Naive thymus-derived CD8-positive, alpha-beta T cell (primary cell): ENCODE results near the gene LYAR. TPM values are rescaled to one million over a fixed set of nuclear protein-coding genes. Genes with fewer than 3 reads are reported as not detected.

Source experiments
- ATAC-seq, 2 donors: fragments of 150-1000 bp; cut with Tn5 transposase in 1 of 2; sonication (Bioruptor Pico), chemical (Tn5 transposase) in 1 of 2; 1 replicate in 1 of 2; 2 replicates in 1 of 2; pipeline ENCODE4 v1.10.0; 2021; ENCODE audit warnings: mild to moderate bottlenecking in 2 of 2, moderate library complexity in 2 of 2
- POLR2A ChIA-PET: fragments of 350-600 bp; sonication (Branson Sonifier 250); formaldehyde crosslinking; loops from one replicate; lab custom pipeline; 2021; ENCODE audit warnings: antibody characterized with exemption; lab: Charles Lee
- DNase-seq, 10 donors: peaks; one replicate each; pipeline versions ENCODE4 v3.0.0 to v3.0.0-alpha.2; 2020 to 2022
- H3K27ac Mint-ChIP-seq, 10 donors: one replicate each; pipeline ENCODE4 v1.8.0; 2020 to 2022; ENCODE audit warnings: mild to moderate bottlenecking in 10 of 10, mixed read lengths in 10 of 10, moderate library complexity in 4 of 10, inconsistent platforms in 1 of 10
- H3K27me3 Mint-ChIP-seq, 5 donors: one replicate each; pipeline ENCODE4 v1.8.0; 2021 to 2022; ENCODE audit warnings: mixed read lengths in 5 of 5
- H3K36me3 Mint-ChIP-seq, 3 donors: one replicate each; pipeline ENCODE4 v1.8.0; 2020 to 2022; ENCODE audit warnings: mixed read lengths in 3 of 3, mild to moderate bottlenecking in 2 of 3, inconsistent platforms in 1 of 3
- H3K4me1 Mint-ChIP-seq, 4 donors: one replicate each; pipeline ENCODE4 v1.8.0; 2021 to 2022; ENCODE audit warnings: mixed read lengths in 4 of 4
- H3K4me3 Mint-ChIP-seq, 10 donors: one replicate each; pipeline ENCODE4 v1.8.0; 2020 to 2022; ENCODE audit warnings: mild to moderate bottlenecking in 10 of 10, mixed read lengths in 10 of 10, moderate library complexity in 6 of 10, inconsistent platforms in 1 of 10
- H3K9me3 Mint-ChIP-seq, 9 donors: one replicate each; pipeline ENCODE4 v1.8.0; 2020 to 2022; ENCODE audit warnings: mixed read lengths in 9 of 9, mild to moderate bottlenecking in 3 of 9, inconsistent platforms in 1 of 9, moderate library complexity in 1 of 9
- polyA plus RNA-seq, 3 donors: library from polyadenylated mRNA; unstranded; fragments of 300-500 nt; fragmentation: Illumina TruSeq; gene quantifications; one replicate each; pipeline ENCODE4 v1.2.3, GENCODE V29; 2021
- total RNA-seq, 8 experiments: library from RNA in 2 of 8; stranded (reverse) in 2 of 8; gene quantifications; one replicate each; pipeline ENCODE4 v1.2.3 and lab custom pipeline; 2021 to 2026

The LYAR gene
- total and polyA plus RNA-seq, 5 experiments from 2014 or later, result 32.2 to 65.8 (median 35.7) TPM

DNA sequence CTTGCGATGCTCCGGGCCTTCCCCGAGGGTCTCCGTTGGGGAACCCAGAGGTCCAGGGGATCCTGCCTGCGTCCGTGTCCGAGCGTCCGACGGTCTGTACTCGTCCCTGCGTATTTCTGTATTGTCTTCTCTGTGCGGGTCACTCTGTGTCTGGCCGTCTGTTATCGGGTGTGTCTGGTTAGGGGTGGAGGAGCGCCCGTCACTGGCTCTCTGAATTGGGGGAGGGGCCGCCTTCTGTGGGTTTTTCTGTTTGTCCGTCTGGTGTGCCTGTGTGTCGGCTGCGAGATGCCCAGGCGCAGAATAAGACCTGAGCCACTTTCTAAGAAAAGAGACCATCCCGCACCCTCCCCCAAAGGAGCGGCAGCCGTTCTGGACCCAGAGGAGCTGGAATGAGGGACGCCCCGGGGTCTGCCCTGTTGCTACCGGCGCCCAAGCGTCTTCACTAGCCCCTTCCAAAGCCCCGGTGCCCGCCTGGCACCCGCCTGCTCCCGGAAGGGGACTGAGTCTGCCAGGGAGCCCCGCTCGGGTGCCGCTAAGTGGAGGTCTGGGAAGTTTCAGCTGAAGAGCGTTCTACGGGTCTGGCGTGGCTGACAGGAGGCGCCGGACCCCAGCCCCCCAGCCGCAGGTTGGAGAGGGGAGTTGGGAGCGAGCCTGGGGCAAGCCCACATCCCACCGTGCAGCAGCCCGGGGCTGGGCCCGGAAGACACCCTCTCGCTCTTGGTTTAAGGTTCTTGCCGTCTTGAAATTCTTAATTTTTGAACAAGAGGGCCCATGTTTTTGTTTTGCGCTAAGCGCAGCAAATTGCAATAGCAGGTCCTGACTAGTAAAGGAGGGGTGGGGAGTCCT is 62.2 kb downstream of the LYAR start:
- Mint-ChIP-seq H3K27ac (peak overlapping the region in 1 of 10 donors; percentile 35), H3K36me3 (peaks cover 0 to 11% (median 2%) of the 10 kb centered on the region in 3 donors), H3K9me3 (peaks cover 0 to 11% (median 1%) of the 10 kb centered on the region in 9 donors), H3K4me1 (peaks cover 9 to 22% (median 9%) of the 10 kb centered on the region in 4 donors), H3K4me3 (peak overlapping the region in 6 of 10 donors; percentile 33 to 78 (median 53)), H3K27me3 (peaks cover 30 to 60% (median 45%) of the 10 kb centered on the region in 5 donors)
- POLR2A ChIA-PET, result no interaction called here
- ATAC-seq (no peak), DNase-seq (no peak)

DNA sequence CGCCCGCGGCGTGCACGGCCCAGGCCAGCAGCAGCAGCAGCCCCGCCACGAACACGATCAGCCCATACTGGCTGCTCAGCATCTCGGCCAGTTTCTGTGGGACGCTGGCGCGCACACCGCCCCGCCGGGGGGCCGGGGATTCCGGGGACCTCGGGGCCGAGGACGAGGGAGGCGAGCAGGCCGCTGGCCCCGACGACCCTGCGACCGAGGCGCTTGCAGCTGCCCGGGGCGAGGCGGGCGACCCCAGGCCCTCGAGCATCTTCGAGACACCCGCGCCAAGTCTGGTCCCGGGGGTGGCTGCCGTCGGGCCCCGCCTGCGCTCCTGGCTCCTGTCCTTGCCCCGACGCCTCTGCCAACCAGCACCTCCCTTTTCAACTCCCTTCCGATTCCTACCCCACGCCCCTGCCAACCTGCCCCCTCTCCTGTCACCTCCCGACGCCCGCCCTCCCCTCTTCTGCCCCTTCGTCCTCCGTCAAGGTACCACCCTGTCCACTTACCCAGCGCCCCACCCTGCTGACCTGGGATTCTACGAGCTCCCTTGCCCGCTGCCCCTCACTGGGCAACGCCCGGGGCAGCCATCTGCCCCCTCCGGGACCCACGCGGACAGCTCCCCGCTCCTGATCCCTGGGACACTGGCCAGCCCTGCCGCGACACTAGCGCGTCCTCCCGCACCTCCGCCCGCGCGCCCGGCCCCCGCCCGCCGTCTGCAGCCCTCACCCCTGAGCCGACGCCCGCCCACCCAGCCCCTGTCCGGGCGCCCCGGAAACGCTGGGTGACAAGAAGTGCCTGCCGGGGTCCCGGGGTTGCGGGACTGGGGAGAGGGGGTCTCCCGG is 63.1 kb downstream of the LYAR start, which contains the start of gene OTOP1:
OTOP1 (minus strand) TSS at position 324 of the 833 bp plus-strand sequence; CDS start at position 259, 65 bp downstream.
- ATAC-seq (no peak), DNase-seq (no peak)
- peaks cover 9 to 22% (median 9%) of the 10 kb centered on the region in 4 donors for H3K4me1 Mint-ChIP-seq
- H3K27me3 Mint-ChIP-seq, result peaks cover 37 to 69% (median 51%) of the 10 kb centered on the region in 5 donors
- peak within 1 kb of the TSS in 9 of 10 donors; percentile 9 to 79 (median 61) for H3K4me3 Mint-ChIP-seq
- H3K36me3 Mint-ChIP-seq, result peaks cover 0 to 11% (median 2%) of the 10 kb centered on the region in 3 donors
- POLR2A ChIA-PET, result no interaction called here
- H3K9me3 Mint-ChIP-seq, result peaks cover 0 to 9% (median 0%) of the 10 kb centered on the region in 9 donors
- peak within 1 kb of the TSS in 1 of 10 donors; percentile 80 for H3K27ac Mint-ChIP-seq

DNA sequence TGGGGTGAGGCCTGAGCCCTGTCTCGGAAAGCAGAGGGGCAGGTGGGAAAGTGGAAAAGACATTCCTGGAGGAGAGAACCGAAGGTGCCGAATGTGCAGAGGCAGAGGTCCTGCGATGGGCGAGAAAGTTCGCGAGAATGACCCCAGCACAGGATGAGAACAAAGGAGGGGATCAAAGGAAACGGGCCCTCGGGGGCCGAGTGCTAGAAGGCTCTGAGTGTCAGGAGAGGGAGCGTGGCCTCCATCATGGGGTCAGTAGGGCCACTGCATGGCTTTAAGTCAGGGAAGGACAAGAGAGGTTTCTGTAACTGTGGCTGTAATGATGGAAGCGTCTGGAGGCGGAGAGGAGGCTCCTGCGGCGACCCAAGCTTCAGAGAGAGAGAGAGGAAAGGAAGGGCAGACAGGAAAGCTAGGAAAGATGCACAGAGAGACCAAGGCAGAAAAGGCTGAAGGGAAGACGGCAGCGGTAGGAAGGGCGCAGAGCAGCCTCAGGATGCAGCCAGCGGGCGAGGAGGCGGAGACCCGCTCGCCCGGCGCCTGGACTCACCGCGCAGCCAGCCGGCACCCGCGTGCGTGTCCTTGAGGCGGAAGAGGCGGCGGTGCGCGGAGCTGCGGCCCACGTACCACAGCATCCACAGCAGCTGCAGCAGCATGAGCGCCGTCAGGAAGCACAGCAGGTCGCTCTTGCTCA is 63.9 kb downstream of the LYAR start:
- POLR2A ChIA-PET, result no interaction called here
- peak overlapping the region in 1 of 10 donors; percentile 80 for H3K27ac Mint-ChIP-seq
- peak overlapping the region in 9 of 10 donors; percentile 9 to 79 (median 58) for H3K4me3 Mint-ChIP-seq
- H3K36me3 Mint-ChIP-seq, result peaks cover 0 to 11% (median 2%) of the 10 kb centered on the region in 3 donors
- H3K9me3 Mint-ChIP-seq, result peaks cover 0 to 7% (median 0%) of the 10 kb centered on the region in 9 donors
- peaks cover 41 to 74% (median 54%) of the 10 kb centered on the region in 5 donors for H3K27me3 Mint-ChIP-seq
- ATAC-seq, result no peak
- DNase-seq, result no peak
- peaks cover 9 to 22% (median 9%) of the 10 kb centered on the region in 4 donors for H3K4me1 Mint-ChIP-seq

Other genes starting within 250 kb of the LYAR start
- not detected for gene OTOP1, start 63.2 kb downstream of the LYAR start, total RNA-seq
- not detected for gene OTOP1, start 63.2 kb downstream of the LYAR start, polyA plus RNA-seq
- gene TMEM128, start 41.9 kb downstream of the LYAR start, total RNA-seq, result 10 to 100 TPM; 20.9 to 26.1 TPM
- gene TMEM128, start 41.9 kb downstream of the LYAR start, polyA plus RNA-seq, result 10 to 100 TPM; 35.2 to 43.0 (median 38.4) TPM
- 10 to 100 TPM; 12.0 to 13.1 TPM for gene ZBTB49, start 97 bp upstream of the LYAR start, total RNA-seq
- gene ZBTB49, start 97 bp upstream of the LYAR start, polyA plus RNA-seq, result 1 to 10 TPM; 3.2 to 4.5 (median 3.9) TPM
- 10 to 100 TPM; 66.3 to 68.0 TPM for gene NSG1, start 96.9 kb upstream of the LYAR start, total RNA-seq
- gene NSG1, start 96.9 kb upstream of the LYAR start, polyA plus RNA-seq, result 10 to 100 TPM; 28.1 to 66.1 (median 30.1) TPM